ENCODE results near the gene CYB5R3. TPM values are rescaled to one million over a fixed set of nuclear protein-coding genes. Genes with fewer than 3 reads are reported as not detected.

CYB5R3 gene
- polyA plus RNA-seq, 1 of the 3 experiments (the other 2 are of a cell fraction) = 106 TPM

- 85% methylated on average over 6 of the region's 29 CpGs for WGBS (ENCODE audit: low lambda C conversion rate)
- CTCF ChIA-PET = interaction anchor here (0.9 kb wide), 1 partner anchor 9 kb away, joined by 3 read pairs; no protein-coding TSS in a partner anchor
- no peak for DNase-seq
- Histone ChIP-seq H3K36me3 (replicated peaks in 1 of 2; ENCODE audit: control insufficient read depth in 1 of 2, insufficient read depth in 2 of 2, low read length in 1 of 2) (peaks cover 0 to 3% of the 10 kb centered on the region in 2 experiments), H3F3A (replicated peaks; ENCODE audit: insufficient read depth) (no peaks in the 10 kb centered on the region), H3K4me1 (ENCODE audit: control insufficient read depth in 1 of 2, insufficient read depth in 2 of 2, low read depth in 1 of 2, low read length in 1 of 2) (no peaks in the 10 kb centered on the region), H4K20me1 (ENCODE audit: insufficient read depth) (no peaks in the 10 kb centered on the region), H3K27ac (ENCODE audit: low read depth in 2 of 2, low read length in 1 of 2) (no peak overlapping the region), H2AFZ (ENCODE audit: low read depth) (no peak overlapping the region), H3K9ac (no peak overlapping the region), H3K4me2 (no peak overlapping the region), H3K9me3 (no peaks in the 10 kb centered on the region), H3K4me3 (ENCODE audit: low read depth in 2 of 2, low read length in 1 of 2) (no peak overlapping the region), H3K79me2 (ENCODE audit: insufficient read depth) (no peaks in the 10 kb centered on the region), H3K9me2 (no peaks in the 10 kb centered on the region), H3K27me3 (ENCODE audit: insufficient read depth) (no peaks in the 10 kb centered on the region)
- no peak for TF ChIP-seq GATA2 (CRISPR knock-in tag; IDR thresholded peaks at IDR 0.05)
- no peak for TF ChIP-seq USF2 (IDR thresholded peaks at IDR 0.05; ENCODE audit: borderline replicate concordance, low read depth, low read length)
- TF ChIP-seq TEAD4 (IDR thresholded peaks at IDR 0.05; ENCODE audit: borderline replicate concordance, insufficient read depth) = no peak
- TF ChIP-seq, protein P1, sequence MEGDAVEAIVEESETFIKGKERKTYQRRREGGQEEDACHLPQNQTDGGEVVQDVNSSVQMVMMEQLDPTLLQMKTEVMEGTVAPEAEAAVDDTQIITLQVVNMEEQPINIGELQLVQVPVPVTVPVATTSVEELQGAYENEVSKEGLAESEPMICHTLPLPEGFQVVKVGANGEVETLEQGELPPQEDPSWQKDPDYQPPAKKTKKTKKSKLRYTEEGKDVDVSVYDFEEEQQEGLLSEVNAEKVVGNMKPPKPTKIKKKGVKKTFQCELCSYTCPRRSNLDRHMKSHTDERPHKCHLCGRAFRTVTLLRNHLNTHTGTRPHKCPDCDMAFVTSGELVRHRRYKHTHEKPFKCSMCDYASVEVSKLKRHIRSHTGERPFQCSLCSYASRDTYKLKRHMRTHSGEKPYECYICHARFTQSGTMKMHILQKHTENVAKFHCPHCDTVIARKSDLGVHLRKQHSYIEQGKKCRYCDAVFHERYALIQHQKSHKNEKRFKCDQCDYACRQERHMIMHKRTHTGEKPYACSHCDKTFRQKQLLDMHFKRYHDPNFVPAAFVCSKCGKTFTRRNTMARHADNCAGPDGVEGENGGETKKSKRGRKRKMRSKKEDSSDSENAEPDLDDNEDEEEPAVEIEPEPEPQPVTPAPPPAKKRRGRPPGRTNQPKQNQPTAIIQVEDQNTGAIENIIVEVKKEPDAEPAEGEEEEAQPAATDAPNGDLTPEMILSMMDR (IDR thresholded peaks at IDR 0.05) = no peak
- POLR2A ChIA-PET = no interaction called here
These were observed 25.3 kb downstream of the CYB5R3 start for GRCh38 chr22:42623756-42624441.

DNA sequence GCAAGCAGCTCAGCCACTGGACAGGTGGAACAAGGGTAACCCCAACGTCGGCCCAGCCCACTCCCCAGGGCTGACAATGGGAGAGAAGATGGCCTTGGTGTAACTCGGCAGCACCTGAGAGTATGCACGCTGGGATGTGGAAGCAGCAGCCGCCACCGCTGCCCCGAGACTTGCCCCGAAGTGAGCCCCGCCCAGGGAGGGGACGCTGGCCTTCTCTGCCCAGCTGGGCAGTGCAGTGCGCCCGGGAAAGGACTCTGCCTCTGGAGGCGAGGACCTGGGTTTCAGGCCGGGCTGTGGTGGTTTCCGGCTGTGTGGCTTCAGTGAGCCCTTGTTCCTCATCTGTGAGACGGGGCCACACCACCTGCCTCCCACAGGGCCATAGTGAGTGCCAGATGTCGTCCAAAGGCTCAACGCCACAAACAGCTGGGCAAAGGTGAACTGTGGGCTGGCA, 25.9 kb downstream of the CYB5R3 start:
- no peak for DNase-seq
- Histone ChIP-seq H3K4me3 (ENCODE audit: low read depth in 2 of 2, low read length in 1 of 2) (no peak overlapping the region), H3K79me2 (ENCODE audit: insufficient read depth) (no peaks in the 10 kb centered on the region), H4K20me1 (ENCODE audit: insufficient read depth) (no peaks in the 10 kb centered on the region), H3K36me3 (replicated peaks in 1 of 2; ENCODE audit: control insufficient read depth in 1 of 2, insufficient read depth in 2 of 2, low read length in 1 of 2) (peaks cover 0 to 3% of the 10 kb centered on the region in 2 experiments), H3K4me2 (no peak overlapping the region), H3K9me2 (no peaks in the 10 kb centered on the region), H2AFZ (ENCODE audit: low read depth) (no peak overlapping the region), H3K27ac (ENCODE audit: low read depth in 2 of 2, low read length in 1 of 2) (no peak overlapping the region), H3K27me3 (ENCODE audit: insufficient read depth) (no peaks in the 10 kb centered on the region), H3K4me1 (ENCODE audit: control insufficient read depth in 1 of 2, insufficient read depth in 2 of 2, low read depth in 1 of 2, low read length in 1 of 2) (no peaks in the 10 kb centered on the region), H3K9ac (no peak overlapping the region), H3F3A (replicated peaks; ENCODE audit: insufficient read depth) (no peaks in the 10 kb centered on the region), H3K9me3 (no peaks in the 10 kb centered on the region)
- POLR2A ChIA-PET = no interaction called here
- WGBS (ENCODE audit: low lambda C conversion rate) = no CpG with 5 or more reads among the region's 18 CpGs
- CTCF ChIA-PET = interaction anchor here (0.9 kb wide), 1 partner anchor 10 kb away, joined by 3 read pairs; no protein-coding TSS in a partner anchor
- TF ChIP-seq USF2 (IDR thresholded peaks at IDR 0.05; ENCODE audit: borderline replicate concordance, low read depth, low read length) (no peak), ELF1 (IDR thresholded peaks at IDR 0.05) (no peak), POLR2AphosphoS5 (IDR thresholded peaks at IDR 0.05; ENCODE audit: low read depth, low read length) (no peak), YY1 (IDR thresholded peaks at IDR 0.05; ENCODE audit: low read depth) (no peak), MEF2A (IDR thresholded peaks at IDR 0.05; ENCODE audit: borderline replicate concordance, low read depth) (no peak), MXI1 (IDR thresholded peaks at IDR 0.05; ENCODE audit: low read depth, low read length) (no peak), SIN3A (IDR thresholded peaks at IDR 0.05; ENCODE audit: borderline replicate concordance, low read depth, low read length) (no peak), GABPA (IDR thresholded peaks at IDR 0.05; ENCODE audit: low read depth) (no peak), NFIC (IDR thresholded peaks at IDR 0.05; ENCODE audit: borderline replicate concordance) (no peak)
- TF ChIP-seq, protein P2, sequence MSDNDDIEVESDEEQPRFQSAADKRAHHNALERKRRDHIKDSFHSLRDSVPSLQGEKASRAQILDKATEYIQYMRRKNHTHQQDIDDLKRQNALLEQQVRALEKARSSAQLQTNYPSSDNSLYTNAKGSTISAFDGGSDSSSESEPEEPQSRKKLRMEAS (IDR thresholded peaks at IDR 0.05; ENCODE audit: low read depth) = no peak
- TF ChIP-seq, protein P3, sequence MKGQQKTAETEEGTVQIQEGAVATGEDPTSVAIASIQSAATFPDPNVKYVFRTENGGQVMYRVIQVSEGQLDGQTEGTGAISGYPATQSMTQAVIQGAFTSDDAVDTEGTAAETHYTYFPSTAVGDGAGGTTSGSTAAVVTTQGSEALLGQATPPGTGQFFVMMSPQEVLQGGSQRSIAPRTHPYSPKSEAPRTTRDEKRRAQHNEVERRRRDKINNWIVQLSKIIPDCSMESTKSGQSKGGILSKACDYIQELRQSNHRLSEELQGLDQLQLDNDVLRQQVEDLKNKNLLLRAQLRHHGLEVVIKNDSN (IDR thresholded peaks at IDR 0.05; ENCODE audit: borderline replicate concordance, low read depth) = no peak
- TF ChIP-seq, protein P4, sequence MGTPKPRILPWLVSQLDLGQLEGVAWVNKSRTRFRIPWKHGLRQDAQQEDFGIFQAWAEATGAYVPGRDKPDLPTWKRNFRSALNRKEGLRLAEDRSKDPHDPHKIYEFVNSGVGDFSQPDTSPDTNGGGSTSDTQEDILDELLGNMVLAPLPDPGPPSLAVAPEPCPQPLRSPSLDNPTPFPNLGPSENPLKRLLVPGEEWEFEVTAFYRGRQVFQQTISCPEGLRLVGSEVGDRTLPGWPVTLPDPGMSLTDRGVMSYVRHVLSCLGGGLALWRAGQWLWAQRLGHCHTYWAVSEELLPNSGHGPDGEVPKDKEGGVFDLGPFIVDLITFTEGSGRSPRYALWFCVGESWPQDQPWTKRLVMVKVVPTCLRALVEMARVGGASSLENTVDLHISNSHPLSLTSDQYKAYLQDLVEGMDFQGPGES (IDR thresholded peaks at IDR 0.05; ENCODE audit: low read depth, low read length) = no peak
- TF ChIP-seq, protein P5, sequence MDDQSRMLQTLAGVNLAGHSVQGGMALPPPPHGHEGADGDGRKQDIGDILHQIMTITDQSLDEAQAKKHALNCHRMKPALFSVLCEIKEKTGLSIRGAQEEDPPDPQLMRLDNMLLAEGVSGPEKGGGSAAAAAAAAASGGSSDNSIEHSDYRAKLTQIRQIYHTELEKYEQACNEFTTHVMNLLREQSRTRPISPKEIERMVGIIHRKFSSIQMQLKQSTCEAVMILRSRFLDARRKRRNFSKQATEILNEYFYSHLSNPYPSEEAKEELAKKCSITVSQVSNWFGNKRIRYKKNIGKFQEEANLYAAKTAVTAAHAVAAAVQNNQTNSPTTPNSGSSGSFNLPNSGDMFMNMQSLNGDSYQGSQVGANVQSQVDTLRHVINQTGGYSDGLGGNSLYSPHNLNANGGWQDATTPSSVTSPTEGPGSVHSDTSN (IDR thresholded peaks at IDR 0.05) = no peak
- TF ChIP-seq, protein P1 (IDR thresholded peaks at IDR 0.05) = no peak

Measured in SK-N-SH (cell line).